ENCODE results near the gene SLC4A9.

SLC4A9 gene

DNA sequence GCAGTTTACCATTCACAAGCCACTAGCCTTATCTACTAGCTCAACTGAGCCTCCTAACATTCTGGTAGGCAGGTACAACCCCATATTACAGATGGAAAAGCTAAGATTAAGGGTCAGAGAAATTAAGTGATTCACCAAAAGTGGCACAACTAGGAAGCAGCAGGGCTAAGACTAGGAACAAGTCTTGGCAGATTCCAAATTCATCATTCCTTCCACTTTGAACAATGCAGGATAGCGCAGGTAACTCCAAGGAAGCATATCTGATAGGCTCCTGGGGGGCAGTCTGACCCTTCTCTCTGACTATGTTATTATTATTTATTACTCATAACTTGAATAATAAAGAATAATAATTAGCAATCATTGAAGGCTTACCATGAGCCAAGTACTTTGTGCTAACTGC lies 22.1 kb upstream of the SLC4A9 start:
- H3K27ac ChIP-seq (ENCODE audit: low read depth, low read length), result no peak overlapping the region
- H4K20me1 ChIP-seq (ENCODE audit: low read depth, low read length), result no peaks in the 10 kb centered on the region
- H2AFZ ChIP-seq (ENCODE audit: low read depth, low read length, severe bottlenecking), result no peak overlapping the region
- no peaks in the 10 kb centered on the region for H3K36me3 ChIP-seq (ENCODE audit: low read length)
- H3K4me2 ChIP-seq (ENCODE audit: low read depth, low read length, poor library complexity, severe bottlenecking), result no peak overlapping the region
- H3F3A ChIP-seq (ENCODE audit: insufficient read depth), result no peaks in the 10 kb centered on the region
- H3K9ac ChIP-seq (ENCODE audit: low read length), result no peak overlapping the region
- no peak overlapping the region for H3K4me3 ChIP-seq (ENCODE audit: insufficient read depth, low read length, poor library complexity, severe bottlenecking)
- TF ChIP-seq, protein P1, sequence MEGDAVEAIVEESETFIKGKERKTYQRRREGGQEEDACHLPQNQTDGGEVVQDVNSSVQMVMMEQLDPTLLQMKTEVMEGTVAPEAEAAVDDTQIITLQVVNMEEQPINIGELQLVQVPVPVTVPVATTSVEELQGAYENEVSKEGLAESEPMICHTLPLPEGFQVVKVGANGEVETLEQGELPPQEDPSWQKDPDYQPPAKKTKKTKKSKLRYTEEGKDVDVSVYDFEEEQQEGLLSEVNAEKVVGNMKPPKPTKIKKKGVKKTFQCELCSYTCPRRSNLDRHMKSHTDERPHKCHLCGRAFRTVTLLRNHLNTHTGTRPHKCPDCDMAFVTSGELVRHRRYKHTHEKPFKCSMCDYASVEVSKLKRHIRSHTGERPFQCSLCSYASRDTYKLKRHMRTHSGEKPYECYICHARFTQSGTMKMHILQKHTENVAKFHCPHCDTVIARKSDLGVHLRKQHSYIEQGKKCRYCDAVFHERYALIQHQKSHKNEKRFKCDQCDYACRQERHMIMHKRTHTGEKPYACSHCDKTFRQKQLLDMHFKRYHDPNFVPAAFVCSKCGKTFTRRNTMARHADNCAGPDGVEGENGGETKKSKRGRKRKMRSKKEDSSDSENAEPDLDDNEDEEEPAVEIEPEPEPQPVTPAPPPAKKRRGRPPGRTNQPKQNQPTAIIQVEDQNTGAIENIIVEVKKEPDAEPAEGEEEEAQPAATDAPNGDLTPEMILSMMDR (IDR thresholded peaks at IDR 0.05; ENCODE audit: insufficient read depth, low read length, poor library complexity, severe bottlenecking), result no peak
- no peak for TF ChIP-seq EZH2phosphoT487 (conservative IDR thresholded peaks at IDR 0.05; ENCODE audit: low read length)
- H3K9me2 ChIP-seq (replicated peaks; ENCODE audit: insufficient read depth, low read length), result no peaks in the 10 kb centered on the region
- H3K9me3 ChIP-seq (ENCODE audit: insufficient read depth, low read length), result no peaks in the 10 kb centered on the region
- no peaks in the 10 kb centered on the region for H3K27me3 ChIP-seq (ENCODE audit: low read length)
- H3K79me2 ChIP-seq (ENCODE audit: insufficient read depth, low read length), result no peaks in the 10 kb centered on the region

DNA sequence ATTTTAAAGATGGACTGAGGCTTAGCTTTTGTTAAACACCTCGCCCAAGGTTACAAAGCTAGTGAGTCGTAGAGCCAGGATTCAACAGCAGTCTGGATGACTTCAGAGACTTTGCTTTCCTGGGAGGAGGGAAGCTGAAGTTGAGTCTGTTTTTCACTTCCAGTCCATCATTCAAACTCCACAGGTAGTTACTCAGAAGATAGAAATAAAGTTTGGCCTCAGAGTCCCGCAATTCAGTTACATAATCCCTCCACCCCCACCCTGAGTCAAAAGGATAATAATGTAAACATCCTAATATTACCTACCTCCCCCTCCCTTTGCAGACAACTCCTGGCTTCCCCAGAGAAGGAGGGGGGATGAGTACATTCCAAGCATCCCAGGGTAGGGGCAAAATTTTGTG lies 21.7 kb upstream of the SLC4A9 start:
- Histone ChIP-seq H3K4me2 (ENCODE audit: low read depth, low read length, poor library complexity, severe bottlenecking) (no peak overlapping the region), H3K79me2 (ENCODE audit: insufficient read depth, low read length) (no peaks in the 10 kb centered on the region), H4K20me1 (ENCODE audit: low read depth, low read length) (no peaks in the 10 kb centered on the region), H3K9ac (ENCODE audit: low read length) (no peak overlapping the region), H3K9me3 (ENCODE audit: insufficient read depth, low read length) (no peaks in the 10 kb centered on the region), H3K4me3 (ENCODE audit: insufficient read depth, low read length, poor library complexity, severe bottlenecking) (no peak overlapping the region), H3K27ac (ENCODE audit: low read depth, low read length) (no peak overlapping the region), H3K9me2 (replicated peaks; ENCODE audit: insufficient read depth, low read length) (no peaks in the 10 kb centered on the region), H2AFZ (ENCODE audit: low read depth, low read length, severe bottlenecking) (no peak overlapping the region), H3K27me3 (ENCODE audit: low read length) (no peaks in the 10 kb centered on the region), H3F3A (ENCODE audit: insufficient read depth) (no peaks in the 10 kb centered on the region), H3K36me3 (ENCODE audit: low read length) (no peaks in the 10 kb centered on the region)
- no peak for TF ChIP-seq EZH2phosphoT487 (conservative IDR thresholded peaks at IDR 0.05; ENCODE audit: low read length)
- TF ChIP-seq, protein P1 (IDR thresholded peaks at IDR 0.05; ENCODE audit: insufficient read depth, low read length, poor library complexity, severe bottlenecking), result no peak

DNA sequence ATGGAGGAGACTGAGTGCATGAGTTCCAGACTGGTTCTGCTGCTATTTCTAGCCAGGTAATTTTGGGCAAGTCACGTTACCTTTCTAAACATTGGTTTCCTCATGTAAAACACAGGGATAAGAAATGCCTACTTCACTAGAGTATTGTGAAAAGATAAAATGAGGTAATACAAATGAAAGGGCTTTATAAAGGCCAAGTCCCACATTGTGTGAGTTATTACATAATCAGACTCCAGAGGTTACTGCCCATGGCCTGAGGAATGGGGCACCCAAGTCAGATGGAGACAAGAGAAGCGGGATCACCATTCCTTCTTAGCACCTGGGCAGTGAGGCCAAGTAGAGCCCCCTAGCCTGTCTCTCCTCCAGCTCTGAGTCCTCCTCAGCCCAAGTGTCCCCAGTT lies 21.1 kb upstream of the SLC4A9 start:
- Histone ChIP-seq H3K4me2 (ENCODE audit: low read depth, low read length, poor library complexity, severe bottlenecking) (no peak overlapping the region), H3K36me3 (ENCODE audit: low read length) (no peaks in the 10 kb centered on the region), H4K20me1 (ENCODE audit: low read depth, low read length) (no peaks in the 10 kb centered on the region), H3K9me3 (ENCODE audit: insufficient read depth, low read length) (no peaks in the 10 kb centered on the region), H3F3A (ENCODE audit: insufficient read depth) (no peaks in the 10 kb centered on the region), H3K4me3 (ENCODE audit: insufficient read depth, low read length, poor library complexity, severe bottlenecking) (no peak overlapping the region), H3K79me2 (ENCODE audit: insufficient read depth, low read length) (no peaks in the 10 kb centered on the region), H3K27ac (ENCODE audit: low read depth, low read length) (no peak overlapping the region), H3K9ac (ENCODE audit: low read length) (no peak overlapping the region), H3K9me2 (replicated peaks; ENCODE audit: insufficient read depth, low read length) (no peaks in the 10 kb centered on the region), H3K27me3 (ENCODE audit: low read length) (no peaks in the 10 kb centered on the region), H2AFZ (ENCODE audit: low read depth, low read length, severe bottlenecking) (no peak overlapping the region)
- TF ChIP-seq, protein P1 (IDR thresholded peaks at IDR 0.05; ENCODE audit: insufficient read depth, low read length, poor library complexity, severe bottlenecking), result no peak
- TF ChIP-seq EZH2phosphoT487 (conservative IDR thresholded peaks at IDR 0.05; ENCODE audit: low read length), result no peak

Data from SU-DHL-6 (cell line).